NCI-H128 (cell line): ENCODE measurements around the gene ZEB1.

Source experiments
- DNase-seq: peaks from one replicate; lab custom pipeline; 2025; ENCODE audit not compliant: unreplicated experiment; lab: John Stamatoyannopoulos, UW

ZEB1 gene

DNA sequence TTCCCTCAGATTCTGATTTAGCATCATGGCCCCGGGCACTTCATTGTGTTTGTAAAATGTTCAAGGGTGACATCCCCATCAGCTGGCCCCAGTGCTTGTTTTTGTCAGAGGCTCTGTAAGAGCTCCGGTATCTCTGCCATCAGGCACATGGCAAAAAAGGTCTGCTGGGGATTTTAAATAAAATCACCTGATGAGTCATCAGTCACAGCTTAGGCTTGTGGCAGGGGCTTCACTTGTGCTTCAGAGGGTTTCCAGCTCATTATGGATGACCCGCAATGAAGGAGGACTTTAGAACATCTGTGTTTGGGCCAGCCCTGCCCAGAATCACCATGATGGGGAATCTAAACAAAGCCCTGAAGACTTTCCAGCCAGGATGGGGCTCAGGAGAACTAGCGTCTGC lies 259.9 kb downstream of the ZEB1 start:
- DNase-seq = no peak
